HG03060 (cell line): ENCODE data around the gene PYCR2.
"Not testable (repeated sequence)": the region's sequence is repeated elsewhere in the genome, so short reads cannot be mapped to it uniquely, and the experiment has no call there.

Experiments
- ATAC-seq: cut with Tn5 transposase; IDR thresholded peaks from one replicate; pipeline ENCODE4 v1.9.1; 2021; ENCODE audit warnings: low read depth, moderate number of reproducible peaks; ENCODE audit not compliant: unreplicated experiment

The PYCR2 gene

DNA sequence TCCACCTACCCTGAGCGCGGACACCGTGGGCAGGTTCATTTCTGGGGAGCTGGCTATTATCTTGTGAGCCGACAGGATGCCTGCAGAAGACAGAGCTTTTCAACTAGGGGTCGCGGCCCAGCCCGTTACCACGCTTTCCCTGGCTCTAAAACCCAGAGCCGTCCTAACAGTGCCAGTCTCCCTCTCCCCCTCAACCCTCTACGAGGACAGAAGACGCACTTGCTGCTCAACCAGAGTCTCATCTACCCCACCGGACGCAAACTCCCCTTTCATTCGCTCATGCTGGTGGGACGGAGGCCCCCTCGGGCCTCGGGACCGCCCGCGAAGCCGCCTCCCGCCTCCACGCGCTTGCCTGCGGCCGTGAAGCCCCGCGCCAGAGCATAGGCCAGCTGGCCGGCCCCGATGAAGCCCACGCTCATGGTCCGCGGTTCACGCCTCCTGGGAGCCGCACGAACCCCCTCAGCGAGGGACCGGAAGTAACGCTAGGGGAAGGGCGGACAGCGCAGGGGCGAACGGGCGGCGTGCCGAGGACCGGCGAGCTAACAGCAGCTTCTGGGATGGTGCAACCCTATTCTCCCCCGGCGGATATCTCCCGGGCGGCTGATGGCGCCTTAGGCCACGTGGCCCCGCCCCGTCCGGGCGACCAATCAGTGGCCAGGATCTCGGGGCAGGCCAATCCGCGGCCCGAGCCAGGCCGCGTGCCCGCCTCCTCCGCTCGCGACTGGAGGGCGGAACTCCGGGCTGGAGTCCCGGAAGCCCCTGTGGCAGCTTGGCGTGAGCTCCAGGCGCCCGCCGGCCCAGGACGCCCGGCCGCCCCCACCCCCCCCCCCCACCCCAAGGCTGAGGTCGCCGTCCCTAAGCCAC lies at the start of gene PYCR2:
TSS of gene PYCR2 (minus strand) at position 559 of the 864 bp plus-strand sequence. CDS start at position 419, 140 bp downstream.
- ATAC-seq = peak; percentile 80

DNA sequence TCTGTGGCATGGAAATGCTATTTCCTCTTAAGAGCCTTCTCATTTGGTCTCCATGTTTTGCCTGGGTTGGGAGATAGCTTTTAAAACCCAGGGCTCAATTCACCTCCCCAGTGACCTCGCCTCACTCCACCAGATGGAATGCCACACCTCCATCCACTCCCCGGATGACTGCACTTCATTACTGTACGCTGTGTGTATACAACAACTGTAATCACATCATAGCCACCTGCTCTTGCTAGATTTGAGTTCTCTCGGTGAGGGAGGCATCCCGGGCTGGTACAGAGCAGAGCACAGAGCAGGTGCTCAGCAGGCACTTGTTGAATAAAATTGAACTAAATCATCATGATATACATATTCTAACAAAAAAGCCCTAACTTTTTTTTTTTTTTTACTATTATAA lies 49.1 kb upstream of the PYCR2 start:
- ATAC-seq = no peak

DNA sequence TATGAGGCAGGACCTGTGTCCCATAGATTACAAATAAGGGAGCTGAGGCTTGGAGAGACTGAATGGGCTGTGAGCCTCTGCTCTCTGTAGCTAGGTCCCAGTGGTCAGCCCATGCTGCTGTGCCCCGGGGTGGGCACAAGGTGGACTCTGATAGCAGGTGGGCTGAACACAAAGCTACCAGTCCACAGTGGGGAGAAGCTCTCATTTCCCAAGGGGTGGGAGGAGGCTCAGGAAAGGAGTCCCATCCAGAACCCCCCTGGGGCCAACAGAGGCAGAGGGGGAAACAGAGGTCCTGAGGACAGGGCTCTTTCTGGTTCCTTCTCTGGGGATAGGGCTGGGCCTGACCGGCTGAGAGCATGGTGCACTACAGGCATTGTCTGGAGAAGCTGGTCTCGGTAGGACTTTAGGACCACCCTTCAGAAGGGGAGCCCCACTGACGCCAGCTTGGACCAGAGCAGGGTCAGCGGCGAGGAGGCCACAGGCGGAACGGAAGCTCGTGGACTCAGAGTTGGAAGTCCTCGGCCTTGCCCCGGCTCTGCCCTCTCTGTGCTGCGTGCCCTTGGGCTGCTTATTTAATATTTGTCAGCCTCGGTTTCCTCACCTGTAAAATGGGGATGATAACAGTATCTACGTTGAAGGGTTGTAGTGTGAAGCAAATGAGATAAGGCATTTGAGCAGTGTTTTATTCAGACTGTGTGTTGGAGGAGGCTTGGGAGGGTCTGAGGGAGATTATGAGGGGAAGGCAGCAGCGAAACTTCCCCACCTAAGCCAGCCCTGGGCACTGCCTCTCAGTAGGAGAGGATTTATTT lies 48.5 kb upstream of the PYCR2 start:
- ATAC-seq = no peak

- not testable (repeated sequence) for ATAC-seq
These were observed 46.6 kb upstream of the PYCR2 start for GRCh38 chr1:225970592-225971157.

GRCh38 chr1:225969751-225970150 lies 45.7 kb upstream of the PYCR2 start:
- not testable (repeated sequence) for ATAC-seq

- ATAC-seq = no peak
These were observed 41.2 kb upstream of the PYCR2 start for GRCh38 chr1:225965231-225965630.

DNA sequence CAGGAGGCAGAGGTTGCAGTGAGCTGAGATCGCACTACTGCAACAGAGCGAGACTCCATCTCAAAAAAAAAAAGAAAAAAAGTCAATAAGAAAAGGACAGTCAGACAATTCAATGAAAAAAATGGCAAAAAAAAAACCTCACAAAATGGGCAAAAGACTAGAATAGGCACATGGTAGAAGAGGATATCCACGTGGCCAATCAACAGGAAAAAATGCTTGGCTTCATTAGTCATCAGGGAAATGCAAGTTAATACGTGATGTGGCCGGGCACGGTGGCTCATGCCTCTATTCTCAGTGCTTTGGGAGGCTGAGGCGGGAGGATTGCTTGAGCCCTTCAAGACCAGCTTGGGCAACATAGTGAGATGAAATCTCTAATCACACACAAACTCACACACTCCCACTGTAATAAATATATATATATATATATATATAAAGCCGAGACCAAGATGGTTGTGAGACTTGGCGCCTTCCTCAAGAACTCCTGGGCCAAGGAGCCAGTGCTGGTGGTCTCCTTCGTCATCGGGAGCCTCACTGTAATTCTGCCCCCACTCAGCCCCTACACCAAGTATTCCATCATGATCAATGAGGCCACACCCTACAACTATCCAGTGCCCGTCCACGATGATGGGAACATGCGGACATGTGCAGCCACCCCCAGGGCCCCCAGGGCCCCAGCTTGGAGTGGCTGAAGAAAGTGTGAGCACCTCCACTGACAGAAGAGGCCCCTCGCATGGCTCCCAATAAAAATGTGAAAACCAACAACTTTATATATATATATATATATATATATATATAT lies 39.9 kb upstream of the PYCR2 start:
- no peak for ATAC-seq

DNA sequence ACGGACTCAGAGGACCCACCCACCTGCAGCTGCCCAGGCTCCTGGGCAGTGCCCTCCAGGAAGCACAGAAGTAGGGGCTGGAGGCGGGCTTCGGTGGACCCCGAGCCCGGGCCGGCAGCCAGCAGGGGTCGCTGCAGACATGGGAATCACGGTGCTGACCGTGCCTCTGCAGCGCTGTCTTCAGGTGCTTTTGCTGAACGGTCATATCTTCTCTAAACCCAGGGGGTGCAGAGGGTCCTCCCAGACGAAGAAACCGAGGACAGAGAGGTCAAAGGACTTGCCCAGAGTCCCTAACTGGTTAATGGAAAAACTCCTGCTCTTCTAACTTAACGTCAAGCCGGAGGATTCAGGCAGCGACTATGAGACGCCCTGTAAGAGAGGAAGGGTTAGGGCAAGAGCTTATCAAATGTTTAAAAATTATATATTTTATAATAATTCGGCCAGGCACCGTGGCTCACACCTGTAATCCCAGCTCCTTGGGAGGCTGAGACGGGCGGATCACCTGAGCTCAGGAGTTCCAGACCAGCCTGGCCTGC lies 38.5 kb upstream of the PYCR2 start:
- ATAC-seq = no peak

GRCh38 chr1:225961659-225962439 lies 37.8 kb upstream of the PYCR2 start:
- no peak for ATAC-seq

DNA sequence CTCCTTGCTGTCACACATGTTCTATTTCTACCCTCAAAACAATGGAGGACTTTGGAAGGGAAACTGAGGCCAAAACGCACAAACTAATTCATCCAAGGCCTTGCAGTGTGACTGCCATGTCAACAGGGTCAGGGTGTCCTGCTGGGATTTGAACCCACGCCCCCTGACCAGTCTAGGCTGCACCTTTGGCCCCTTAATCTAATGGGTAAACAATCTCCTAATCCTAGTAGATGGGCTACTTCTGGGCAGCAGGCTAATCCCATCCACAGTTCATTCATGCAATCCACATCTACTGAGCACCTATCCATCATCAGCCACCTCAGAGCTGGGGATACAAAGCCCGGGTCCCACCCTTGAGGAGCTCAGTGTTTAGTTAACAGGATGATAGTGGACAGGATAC lies 34.0 kb upstream of the PYCR2 start:
- ATAC-seq = no peak

DNA sequence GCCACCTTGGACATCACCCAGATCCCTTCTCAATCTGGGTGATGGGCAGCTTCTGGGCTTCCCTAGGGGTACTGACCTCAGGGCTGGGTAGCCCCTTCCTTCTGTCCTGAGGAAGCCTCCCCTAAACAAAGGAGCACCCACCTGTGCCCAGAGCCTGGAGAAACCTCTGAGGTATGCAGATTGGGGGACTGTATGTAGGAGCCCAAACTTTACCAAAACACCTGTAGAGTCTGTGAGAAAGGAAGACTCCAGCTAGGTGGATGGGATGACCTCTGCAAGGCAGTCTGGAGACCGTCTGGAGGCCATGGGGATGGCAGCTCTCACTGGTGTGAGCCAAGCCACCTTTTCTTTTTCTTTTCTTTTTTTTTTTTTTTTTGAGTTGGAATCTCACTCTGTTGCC lies 30.7 kb upstream of the PYCR2 start:
- ATAC-seq = no peak

- ATAC-seq = no peak
These were observed 29.3 kb upstream of the PYCR2 start for GRCh38 chr1:225953315-225953714.

DNA sequence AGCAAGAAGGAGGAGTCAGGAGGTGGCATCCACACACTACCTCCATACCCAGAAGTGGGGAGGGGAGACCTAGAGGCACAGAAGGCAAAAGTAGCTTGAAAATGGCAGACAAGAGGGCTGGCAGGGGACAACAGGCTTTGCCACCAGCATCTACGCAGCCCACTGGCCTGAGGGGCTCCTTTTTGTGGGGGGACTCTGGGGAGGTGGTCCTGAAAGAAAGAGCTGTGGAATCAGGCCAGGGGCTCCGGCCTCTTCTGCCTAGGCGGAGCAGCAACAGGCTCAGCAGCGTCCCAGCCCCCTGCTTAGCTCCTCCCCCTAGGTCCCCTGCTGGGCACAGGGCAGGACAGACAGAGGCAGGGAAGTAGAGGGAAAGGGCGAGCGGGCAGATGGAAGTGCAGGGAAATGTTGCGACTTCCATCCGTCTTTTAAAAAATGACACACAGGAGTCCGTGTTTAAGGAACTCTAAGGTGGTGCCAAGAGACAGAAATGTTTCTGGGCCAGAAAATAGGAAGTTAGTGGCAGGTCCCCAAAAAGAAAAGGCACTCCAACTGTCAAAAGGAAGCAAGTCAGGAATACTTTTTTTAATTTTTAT lies 27.0 kb upstream of the PYCR2 start:
- ATAC-seq = no peak

GRCh38 chr1:225949041-225949440 lies 25.0 kb upstream of the PYCR2 start:
- ATAC-seq = no peak

GRCh38 chr1:225946803-225947202 lies 22.8 kb upstream of the PYCR2 start:
- no peak for ATAC-seq

GRCh38 chr1:225946082-225946620 lies 22.1 kb upstream of the PYCR2 start:
- no peak for ATAC-seq

- no peak for ATAC-seq
These were observed 21.5 kb upstream of the PYCR2 start for GRCh38 chr1:225945564-225945963.

- peak; percentile 66 for ATAC-seq
These were observed 20.9 kb upstream of the PYCR2 start for GRCh38 chr1:225944951-225945350.

DNA sequence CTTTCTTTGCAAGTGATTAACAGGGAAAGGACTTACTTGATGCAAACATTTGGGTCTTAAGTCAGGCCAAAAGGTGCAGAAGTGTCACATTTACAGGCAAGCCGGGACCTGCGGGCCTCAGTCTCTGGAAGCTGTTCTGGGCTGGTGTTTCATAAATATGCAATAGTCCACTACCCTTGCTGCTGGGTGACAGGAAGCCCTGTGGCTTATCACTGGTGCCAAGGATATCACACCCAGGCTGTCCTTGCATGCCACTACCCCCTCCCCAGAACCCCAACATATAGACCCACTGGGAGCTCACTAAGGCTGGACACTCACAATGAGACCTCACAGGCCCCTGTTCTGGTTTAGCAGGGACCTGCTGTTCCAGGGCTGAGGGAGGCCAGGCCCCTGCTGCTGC lies 20.3 kb upstream of the PYCR2 start:
- ATAC-seq = no peak
